ENCODE results near the gene TMEM37.
"Not testable (repeated sequence)": the region's sequence is repeated elsewhere in the genome, so short reads cannot be mapped to it uniquely, and the experiment has no call there.

The TMEM37 gene

GRCh38 chr2:119431155-119431975, at the start of gene TMEM37:
TMEM37 (plus strand) TSS chr2:119431854; CDS start chr2:119431904, 50 bp downstream.
- peak; percentile 84 for DNase-seq

GRCh38 chr2:119383410-119384140, 48.1 kb upstream of the TMEM37 start:
- no peak for DNase-seq

- DNase-seq, result no peak
These were observed 46.7 kb upstream of the TMEM37 start for GRCh38 chr2:119384971-119385370.

- no peak for DNase-seq
These were observed 46.2 kb upstream of the TMEM37 start for GRCh38 chr2:119385466-119385865.

GRCh38 chr2:119387381-119388129, 44.1 kb upstream of the TMEM37 start:
- DNase-seq, result no peak

- no peak for DNase-seq
These were observed 41.9 kb upstream of the TMEM37 start for GRCh38 chr2:119389615-119390306.

- no peak for DNase-seq
These were observed 37.5 kb upstream of the TMEM37 start for GRCh38 chr2:119393971-119394748.

GRCh38 chr2:119397196-119397595, 34.5 kb upstream of the TMEM37 start:
- DNase-seq, result no peak

GRCh38 chr2:119402106-119402505, 29.5 kb upstream of the TMEM37 start:
- no peak for DNase-seq

GRCh38 chr2:119402645-119403560, 28.8 kb upstream of the TMEM37 start:
- DNase-seq, result no peak

- not testable (repeated sequence) for DNase-seq
These were observed 28.0 kb upstream of the TMEM37 start for GRCh38 chr2:119403618-119404017.

GRCh38 chr2:119405151-119405550, 26.5 kb upstream of the TMEM37 start:
- no peak for DNase-seq

GRCh38 chr2:119407430-119408220, 24.0 kb upstream of the TMEM37 start:
- no peak for DNase-seq

- DNase-seq, result no peak
These were observed 23.4 kb upstream of the TMEM37 start for GRCh38 chr2:119408221-119408619.

- DNase-seq, result no peak
These were observed 22.1 kb upstream of the TMEM37 start for GRCh38 chr2:119409506-119409905.

- DNase-seq, result no peak
These were observed 16.8 kb upstream of the TMEM37 start for GRCh38 chr2:119414894-119415293.

GRCh38 chr2:119415630-119416029, 16.0 kb upstream of the TMEM37 start:
- no peak for DNase-seq

- DNase-seq, result no peak
These were observed 15.2 kb upstream of the TMEM37 start for GRCh38 chr2:119416299-119416923.

GRCh38 chr2:119417908-119418307, 13.7 kb upstream of the TMEM37 start:
- DNase-seq, result no peak

- DNase-seq, result no peak
These were observed 12.6 kb upstream of the TMEM37 start for GRCh38 chr2:119419065-119419464.
